Prostate gland (tissue), 2 donors: Measurements from ENCODE around the gene DOLK. TPM values are rescaled to one million over a fixed set of nuclear protein-coding genes. Genes with fewer than 3 reads are reported as not detected.

ENCODE experiments used
- DNase-seq: peaks from one replicate; pipeline ENCODE4 v3.0.0-alpha.2; 2019; ENCODE audit warnings: low spot score
- H3K27ac ChIP-seq, 2 donors: fragments of 200-600 bp; sonication (generic); 2 replicates each; pipeline ENCODE4 v1.5.1; 2017 to 2019
- H3K27me3 ChIP-seq: fragments of 200-600 bp; sonication (generic); replicated peaks from 2 replicates; pipeline ENCODE4 v1.5.1; 2019; ENCODE audit not compliant: insufficient read depth
- H3K36me3 ChIP-seq, 2 donors: fragments of 200-600 bp; sonication (generic); 1 replicate in 1 of 2; 2 replicates in 1 of 2; pipeline versions ENCODE4 v1.5.1 to v1.8.1; 2017 to 2019
- H3K4me1 ChIP-seq: fragments of 200-600 bp; sonication (generic); replicated peaks from 2 replicates; pipeline ENCODE4 v1.5.1; 2019
- H3K4me3 ChIP-seq, 2 donors: fragments of 200-600 bp; sonication (generic); 2 replicates each; pipeline ENCODE4 v1.5.1; 2017 to 2019
- H3K9me3 ChIP-seq: fragments of 200-600 bp; sonication (generic); 2 replicates; pipeline ENCODE4 v1.5.1; 2017
- POLR2A ChIP-seq: fragments of 450-650 bp; IDR thresholded peaks from one replicate; pipeline ENCODE4 v1.6.1; 2016; ENCODE audit warnings: antibody characterized with exemption, mild to moderate bottlenecking
- POLR2AphosphoS5 ChIP-seq: sonication (generic); formaldehyde crosslinking; IDR thresholded peaks from one replicate; pipeline ENCODE4 v1.6.1; 2017; ENCODE audit warnings: antibody characterized with exemption
- WGBS: methylation state at CpG from one replicate; pipeline ENCODE4 v1.1.5; 2018; 5-methylcytosine and 5-hydroxymethylcytosine counted together
- intact Hi-C: fragments of 100-400 bp; cut with DNase I; formaldehyde crosslinking; loops from one replicate; pipeline ENCODE4 v1.14.2; 2022
- total RNA-seq, 2 donors: library from RNA; depleted of rRNA; stranded (reverse); fragments of >200 nt; gene quantifications; one replicate each; pipeline ENCODE4 v1.1.0, GENCODE V29; 2016
- TF ChIP-seq, protein P1 (sequence below), 4 experiments: fragments of 200-600 bp in 2 of 4; fragments of 450-650 bp in 2 of 4; sonication (generic) in 2 of 4; IDR thresholded peaks; 1 replicate in 3 of 4; 2 replicates in 1 of 4; pipeline ENCODE4 v1.5.1; 2016 to 2019; ENCODE audit warnings: antibody characterized with exemption in 4 of 4, mild to moderate bottlenecking in 2 of 4, moderate library complexity in 2 of 4

The DOLK gene
- total RNA-seq, 2 donors from 2014 or later, result 26.6 to 27.3 TPM

DNA sequence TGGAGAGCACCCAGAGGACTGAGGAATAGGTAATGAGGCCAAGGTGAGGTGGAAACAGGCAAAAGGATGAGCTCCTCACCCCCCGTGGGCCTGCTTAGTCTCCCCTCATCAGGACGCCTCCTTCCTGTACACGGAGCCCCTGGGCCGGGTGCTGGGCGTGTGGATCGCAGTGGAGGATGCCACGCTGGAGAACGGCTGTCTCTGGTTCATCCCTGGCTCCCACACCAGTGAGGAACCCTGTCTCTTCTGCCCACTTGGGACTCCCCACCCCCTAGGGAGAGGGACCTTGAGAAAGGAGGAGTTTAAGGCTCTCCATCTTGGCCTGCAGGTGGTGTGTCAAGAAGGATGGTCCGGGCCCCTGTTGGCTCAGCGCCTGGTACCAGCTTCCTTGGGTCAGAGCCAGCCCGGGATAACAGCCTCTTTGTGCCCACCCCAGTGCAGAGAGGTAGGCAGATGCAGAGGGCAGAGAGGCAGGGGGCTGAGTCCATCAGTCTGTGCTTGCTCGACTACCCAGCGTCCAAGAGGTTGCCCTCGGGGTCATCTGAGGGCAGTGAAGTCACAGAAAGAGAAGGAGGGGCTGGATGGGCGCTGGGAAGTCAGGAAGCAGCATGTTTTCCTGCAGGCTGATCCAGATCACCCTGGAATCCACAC, 7.0 kb downstream of the DOLK start:
- TF ChIP-seq, protein P1, sequence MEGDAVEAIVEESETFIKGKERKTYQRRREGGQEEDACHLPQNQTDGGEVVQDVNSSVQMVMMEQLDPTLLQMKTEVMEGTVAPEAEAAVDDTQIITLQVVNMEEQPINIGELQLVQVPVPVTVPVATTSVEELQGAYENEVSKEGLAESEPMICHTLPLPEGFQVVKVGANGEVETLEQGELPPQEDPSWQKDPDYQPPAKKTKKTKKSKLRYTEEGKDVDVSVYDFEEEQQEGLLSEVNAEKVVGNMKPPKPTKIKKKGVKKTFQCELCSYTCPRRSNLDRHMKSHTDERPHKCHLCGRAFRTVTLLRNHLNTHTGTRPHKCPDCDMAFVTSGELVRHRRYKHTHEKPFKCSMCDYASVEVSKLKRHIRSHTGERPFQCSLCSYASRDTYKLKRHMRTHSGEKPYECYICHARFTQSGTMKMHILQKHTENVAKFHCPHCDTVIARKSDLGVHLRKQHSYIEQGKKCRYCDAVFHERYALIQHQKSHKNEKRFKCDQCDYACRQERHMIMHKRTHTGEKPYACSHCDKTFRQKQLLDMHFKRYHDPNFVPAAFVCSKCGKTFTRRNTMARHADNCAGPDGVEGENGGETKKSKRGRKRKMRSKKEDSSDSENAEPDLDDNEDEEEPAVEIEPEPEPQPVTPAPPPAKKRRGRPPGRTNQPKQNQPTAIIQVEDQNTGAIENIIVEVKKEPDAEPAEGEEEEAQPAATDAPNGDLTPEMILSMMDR (IDR thresholded peaks at IDR 0.05), result no peak
- 56% methylated on average over 15 of the region's 15 CpGs for WGBS
- intact Hi-C loops, result no loop called here
- H3K27ac ChIP-seq, result no peak overlapping the region
- H3K4me1 ChIP-seq, result no peaks in the 10 kb centered on the region
- no peaks in the 10 kb centered on the region for H3K9me3 ChIP-seq
- H3K4me3 ChIP-seq, result no peak overlapping the region
- no peak for DNase-seq
- H3K36me3 ChIP-seq, result no peaks in the 10 kb centered on the region
- H3K27me3 ChIP-seq, result no peaks in the 10 kb centered on the region

DNA sequence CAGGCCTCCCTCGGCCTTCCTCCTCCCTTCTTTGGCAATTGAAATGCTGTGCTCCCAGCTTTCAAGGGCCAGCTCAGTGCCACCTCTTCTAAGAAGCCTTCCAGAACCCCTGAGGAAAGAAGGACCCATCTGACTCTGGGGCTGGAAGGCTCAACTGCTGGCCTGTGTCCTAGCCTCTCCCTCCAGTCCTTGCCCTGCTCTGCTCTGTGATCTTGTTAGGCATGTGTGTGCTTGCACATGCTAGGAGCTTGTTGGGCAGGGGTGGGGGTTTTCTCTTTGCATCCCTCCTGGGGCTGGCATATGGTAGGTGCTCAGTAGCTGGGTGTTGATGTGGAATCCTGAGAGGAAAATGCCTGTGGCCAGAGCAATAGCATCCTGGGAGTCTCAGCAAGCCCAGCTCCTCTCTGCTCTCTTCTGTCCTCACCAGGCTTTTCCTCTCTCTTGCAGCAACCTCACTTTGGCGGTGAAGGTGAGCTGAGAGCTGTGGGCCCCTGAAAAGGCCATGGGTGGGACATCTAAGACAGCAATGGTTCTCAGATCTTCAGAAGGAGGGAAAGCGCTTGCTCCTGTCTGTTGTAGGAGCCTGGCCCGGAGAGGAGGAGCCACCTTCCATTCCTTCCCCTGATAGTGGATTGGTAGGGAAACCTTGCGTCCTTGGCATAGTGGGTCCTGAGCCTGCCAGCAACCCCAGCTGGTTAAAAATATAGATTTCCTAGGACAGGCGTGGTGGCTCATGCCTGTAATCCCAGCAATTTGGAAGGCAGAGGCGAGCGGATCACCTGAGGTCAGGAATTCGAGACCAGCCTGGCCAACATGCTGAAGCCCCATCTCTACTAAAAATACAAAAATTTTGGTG, 9.9 kb downstream of the DOLK start:
- Histone ChIP-seq H3K36me3 (no peaks in the 10 kb centered on the region), H3K4me3 (no peak overlapping the region), H3K9me3 (no peaks in the 10 kb centered on the region), H3K27me3 (no peaks in the 10 kb centered on the region), H3K27ac (no peak overlapping the region), H3K4me1 (no peaks in the 10 kb centered on the region)
- intact Hi-C loops, result no loop called here
- no peak for DNase-seq
- 96% methylated on average over 9 of the region's 9 CpGs for WGBS
- TF ChIP-seq POLR2A (no peak), POLR2AphosphoS5 (no peak)
- TF ChIP-seq, protein P1 (IDR thresholded peaks at IDR 0.05), result no peak

DNA sequence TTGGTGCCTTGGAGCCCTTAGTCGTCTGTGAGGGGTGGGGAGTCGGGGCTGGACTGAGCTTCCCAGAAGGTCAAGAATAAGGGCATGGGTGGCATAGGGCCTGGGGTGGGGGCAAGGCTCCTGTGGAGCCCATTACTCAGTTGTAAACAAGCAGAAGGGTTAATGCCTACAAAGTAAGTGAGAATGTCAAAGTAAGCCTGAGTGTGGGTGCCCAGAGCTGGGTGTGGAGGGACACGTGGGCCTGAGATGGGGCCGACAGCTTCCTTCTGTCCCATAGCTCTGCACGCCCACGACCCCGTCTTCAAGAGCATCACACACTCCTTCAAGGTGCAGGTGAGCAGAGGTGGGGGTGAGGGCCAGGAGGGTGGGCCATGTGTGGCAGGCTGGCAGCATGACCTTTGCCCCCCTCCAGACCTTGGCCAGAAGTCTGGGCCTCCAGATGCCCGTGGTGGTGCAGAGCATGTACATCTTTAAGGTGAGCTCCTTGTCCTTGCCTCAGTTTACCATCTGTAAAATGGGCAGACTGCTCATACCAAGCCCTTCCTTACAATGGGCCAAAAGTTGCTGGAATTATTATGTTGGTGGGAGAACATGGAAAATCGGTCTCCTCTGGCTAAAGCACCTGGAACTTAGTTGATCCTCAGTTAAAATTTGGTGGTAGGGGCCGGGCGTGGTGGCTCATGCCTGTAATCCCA, 11.1 kb downstream of the DOLK start:
- TF ChIP-seq POLR2AphosphoS5 (no peak), POLR2A (no peak)
- TF ChIP-seq, protein P1 (IDR thresholded peaks at IDR 0.05), result no peak
- no peak overlapping the region for H3K4me3 ChIP-seq
- H3K36me3 ChIP-seq, result no peaks in the 10 kb centered on the region
- H3K9me3 ChIP-seq, result no peaks in the 10 kb centered on the region
- no peaks in the 10 kb centered on the region for H3K27me3 ChIP-seq
- no peaks in the 10 kb centered on the region for H3K4me1 ChIP-seq
- no peak overlapping the region for H3K27ac ChIP-seq
- no peak for DNase-seq
- intact Hi-C loops, result no loop called here
- 86% methylated on average over 11 of the region's 11 CpGs for WGBS

DNA sequence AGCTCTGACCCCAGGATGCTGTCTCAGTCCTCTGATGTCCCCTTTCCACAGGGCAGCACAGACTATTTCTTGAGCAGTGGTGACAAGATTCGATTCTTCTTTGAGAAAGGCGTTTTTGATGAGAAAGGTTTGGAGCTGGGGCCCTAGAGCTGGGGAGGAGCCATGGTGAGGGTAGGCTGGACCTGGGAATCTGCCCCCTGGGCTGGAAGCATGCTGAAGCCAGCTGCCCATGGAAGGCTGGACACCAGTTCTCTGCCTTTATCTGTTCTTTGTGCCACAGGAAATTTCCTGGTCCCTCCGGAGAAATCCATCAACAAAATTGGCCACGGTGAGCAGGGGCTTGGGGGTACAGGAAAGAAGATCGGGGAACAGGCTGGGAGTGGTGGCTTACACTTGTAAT, 13.7 kb downstream of the DOLK start:
- no peak overlapping the region for H3K4me3 ChIP-seq
- H3K9me3 ChIP-seq, result no peaks in the 10 kb centered on the region
- TF ChIP-seq POLR2AphosphoS5 (no peak), POLR2A (no peak)
- TF ChIP-seq, protein P1 (IDR thresholded peaks at IDR 0.05), result no peak
- DNase-seq, result no peak
- 90% methylated on average over 5 of the region's 5 CpGs for WGBS
- no peaks in the 10 kb centered on the region for H3K36me3 ChIP-seq
- H3K4me1 ChIP-seq, result no peaks in the 10 kb centered on the region
- no peaks in the 10 kb centered on the region for H3K27me3 ChIP-seq
- intact Hi-C loops, result no loop called here
- H3K27ac ChIP-seq, result no peak overlapping the region
